Hematopoietic multipotent progenitor cell (in vitro differentiated cells): ENCODE results near the gene ARHGAP24. TPM values are rescaled to one million over a fixed set of nuclear protein-coding genes. Genes with fewer than 3 reads are reported as not detected.
"Not testable (repeated sequence)": the region's sequence is repeated elsewhere in the genome, so short reads cannot be mapped to it uniquely, and the experiment has no call there.

Source experiments
- DNase-seq, 3 donors: peaks; one replicate each; pipeline ENCODE4 v3.0.0-alpha.2; 2011 to 2015; ENCODE audit warnings: low read depth in 2 of 3, low spot score in 2 of 3
- total RNA-seq: library from RNA; depleted of rRNA; stranded (reverse); fragments of >200 nt; gene quantifications from one replicate; pipeline ENCODE4 v1.2.3, GENCODE V29; 2012

The ARHGAP24 gene
- total RNA-seq, 1 donor: 0.27 TPM

DNA sequence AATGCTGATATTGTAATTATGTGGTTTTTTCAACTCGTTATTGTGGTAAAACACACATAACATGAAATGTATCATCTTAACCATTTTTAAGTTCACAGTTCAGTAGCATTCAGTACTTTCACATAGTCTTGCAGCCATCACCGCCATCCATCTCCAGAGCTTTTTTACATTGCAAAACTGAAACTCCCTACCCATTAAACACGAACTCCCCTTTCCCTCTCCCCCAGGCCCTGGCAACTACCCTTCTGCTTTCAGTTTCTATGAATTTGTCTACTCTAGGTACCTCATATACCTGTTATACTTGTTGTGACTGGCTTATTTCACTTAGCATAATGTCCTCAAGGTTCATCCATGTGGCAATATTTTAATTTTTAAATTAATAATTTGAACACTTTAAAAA is 504.3 kb downstream of the ARHGAP24 start:
- no peak for DNase-seq

DNA sequence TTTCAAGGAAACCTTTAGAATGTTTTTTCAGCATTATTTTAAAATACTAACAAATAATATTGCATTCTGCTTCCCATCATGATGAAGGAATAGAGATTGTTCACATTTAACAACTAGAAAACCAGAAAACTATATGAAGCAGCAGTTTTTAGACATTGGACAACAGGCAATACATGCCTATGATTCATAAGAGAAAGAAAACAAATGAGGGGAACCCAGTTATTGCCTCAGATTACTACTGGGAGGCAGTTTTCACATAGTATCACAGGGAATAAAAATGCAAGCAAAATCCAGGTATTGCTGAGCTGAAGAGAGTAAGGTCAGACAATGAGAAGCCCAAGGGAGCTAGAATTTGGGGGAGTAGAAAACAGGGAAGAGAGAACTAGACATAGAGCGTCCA is 511.3 kb downstream of the ARHGAP24 start:
- no peak for DNase-seq

GRCh38 chr4:85993641-85994040 is 518.7 kb downstream of the ARHGAP24 start:
- no peak for DNase-seq

DNA sequence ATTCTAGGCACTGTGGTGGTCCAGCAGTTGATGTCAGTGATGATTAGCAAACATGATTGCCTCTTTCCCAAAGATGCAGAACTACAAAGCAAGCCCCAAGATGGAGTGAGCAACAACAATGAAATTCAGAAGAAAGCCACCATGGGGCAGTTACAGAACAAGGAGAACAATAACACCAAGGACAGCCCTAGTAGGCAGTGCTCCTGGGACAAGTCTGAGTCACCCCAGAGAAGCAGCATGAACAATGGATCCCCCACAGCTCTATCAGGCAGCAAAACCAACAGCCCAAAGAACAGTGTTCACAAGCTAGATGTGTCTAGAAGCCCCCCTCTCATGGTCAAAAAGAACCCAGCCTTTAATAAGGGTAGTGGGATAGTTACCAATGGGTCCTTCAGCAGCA is 519.6 kb downstream of the ARHGAP24 start:
- no peak for DNase-seq

- no peak for DNase-seq
Measured at GRCh38 chr4:85995361-85995760, 520.4 kb downstream of the ARHGAP24 start.

- DNase-seq: no peak
Measured at GRCh38 chr4:86001591-86001990, 526.6 kb downstream of the ARHGAP24 start.

- DNase-seq: no peak
Measured at GRCh38 chr4:86004030-86004429, 529.1 kb downstream of the ARHGAP24 start.

GRCh38 chr4:86006057-86006456 is 531.1 kb downstream of the ARHGAP24 start:
- no peak for DNase-seq

DNA sequence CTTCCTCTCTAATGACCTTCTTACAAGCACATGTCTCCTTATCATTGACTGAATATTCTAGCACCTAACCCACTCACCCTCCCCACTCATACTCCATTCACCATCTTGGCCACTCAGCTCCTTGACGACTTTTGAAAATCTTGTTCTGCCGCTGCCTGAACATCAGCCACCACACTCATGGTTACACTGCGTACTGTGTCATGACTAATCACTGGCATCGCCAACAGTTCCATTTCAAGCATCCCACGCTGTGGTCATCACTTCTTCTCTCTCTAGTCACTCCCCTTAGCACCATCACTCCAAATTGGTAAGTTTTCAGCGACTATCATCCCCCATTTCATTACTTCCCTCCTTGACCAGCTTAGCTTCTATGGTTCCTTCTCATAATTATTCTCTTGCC is 532.1 kb downstream of the ARHGAP24 start:
- DNase-seq: no peak

- DNase-seq: no peak
Measured at GRCh38 chr4:86011117-86011516, 536.2 kb downstream of the ARHGAP24 start.

DNA sequence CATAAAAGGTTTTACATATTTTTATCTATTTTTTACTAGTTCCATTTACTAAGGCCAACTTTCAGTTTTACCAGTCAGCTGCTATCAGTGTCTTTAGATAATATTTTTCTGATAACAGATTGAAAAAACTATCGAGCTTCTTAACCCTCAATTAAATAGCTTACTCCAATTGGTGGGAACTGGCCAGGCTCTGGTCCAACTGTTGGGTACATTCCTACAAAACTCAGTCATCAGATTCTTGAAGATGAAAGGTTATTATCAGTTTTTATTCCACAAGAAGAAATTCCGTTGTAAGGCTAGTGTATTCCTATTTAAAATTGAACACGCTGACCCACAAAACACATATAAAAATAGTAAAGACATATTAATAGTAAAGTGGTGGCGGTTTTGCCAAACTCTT is 538.7 kb downstream of the ARHGAP24 start:
- no peak for DNase-seq

- DNase-seq: no peak
Measured at GRCh38 chr4:86014599-86014998, 539.6 kb downstream of the ARHGAP24 start.

GRCh38 chr4:86015412-86016350 is 540.7 kb downstream of the ARHGAP24 start:
- DNase-seq: no peak

GRCh38 chr4:86019362-86019761 is 544.4 kb downstream of the ARHGAP24 start:
- DNase-seq: no peak

DNA sequence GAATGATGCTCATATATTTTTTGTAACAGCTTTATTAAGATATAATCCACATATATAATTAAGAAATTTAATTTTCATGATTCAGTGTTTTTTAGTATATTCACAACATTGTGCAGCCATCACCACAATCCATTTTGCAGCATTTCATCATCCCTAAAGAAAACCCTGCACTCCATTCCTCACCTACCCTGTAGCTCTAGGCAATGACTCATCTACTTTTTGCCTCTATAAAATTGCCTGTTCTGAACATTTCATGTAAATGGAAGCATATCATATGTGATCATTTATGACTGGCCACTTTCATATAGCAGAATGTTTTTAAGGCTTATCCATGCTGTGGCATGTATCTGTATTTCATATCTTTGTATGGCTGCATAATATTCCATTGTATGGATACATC is 545.0 kb downstream of the ARHGAP24 start:
- no peak for DNase-seq

DNA sequence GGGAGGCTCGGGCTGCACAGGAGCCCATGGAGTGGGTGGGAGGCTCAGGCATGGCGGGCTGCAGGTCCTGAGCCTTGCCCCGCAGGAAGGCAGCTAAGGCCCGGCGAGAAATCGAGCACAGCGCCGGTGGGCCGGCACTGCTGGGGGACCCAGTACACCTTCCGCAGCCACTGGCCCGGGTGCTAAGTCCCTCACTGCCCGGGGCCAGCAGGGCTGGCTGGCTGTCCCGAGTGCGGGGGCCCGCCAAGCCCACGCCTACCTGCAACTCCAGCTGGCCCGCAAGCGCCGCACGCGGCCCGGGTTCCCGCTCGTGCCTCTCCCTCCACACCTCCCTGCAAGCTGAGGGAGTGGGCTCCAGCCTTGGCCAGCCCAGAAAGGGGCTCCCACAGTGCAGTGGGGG is 546.7 kb downstream of the ARHGAP24 start:
- not testable (repeated sequence) for DNase-seq

DNA sequence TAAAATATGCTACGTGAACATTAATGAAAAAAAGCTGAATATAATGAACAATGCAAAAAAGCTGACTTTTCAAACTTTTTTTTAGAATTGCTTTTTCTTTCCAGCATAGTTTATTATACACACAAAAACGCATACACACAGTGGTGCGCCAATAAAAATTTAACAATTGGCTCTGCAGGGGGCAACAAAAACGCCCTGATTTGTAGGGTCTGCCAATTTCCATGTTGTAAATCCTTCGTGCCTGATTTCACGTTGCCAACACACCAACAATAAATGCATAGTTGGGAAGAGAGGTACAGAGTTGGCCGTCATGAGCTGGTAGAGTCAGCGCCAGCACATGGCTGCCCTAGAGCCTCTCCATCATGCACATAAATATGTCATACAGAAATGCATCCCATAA is 551.8 kb downstream of the ARHGAP24 start:
- no peak for DNase-seq

DNA sequence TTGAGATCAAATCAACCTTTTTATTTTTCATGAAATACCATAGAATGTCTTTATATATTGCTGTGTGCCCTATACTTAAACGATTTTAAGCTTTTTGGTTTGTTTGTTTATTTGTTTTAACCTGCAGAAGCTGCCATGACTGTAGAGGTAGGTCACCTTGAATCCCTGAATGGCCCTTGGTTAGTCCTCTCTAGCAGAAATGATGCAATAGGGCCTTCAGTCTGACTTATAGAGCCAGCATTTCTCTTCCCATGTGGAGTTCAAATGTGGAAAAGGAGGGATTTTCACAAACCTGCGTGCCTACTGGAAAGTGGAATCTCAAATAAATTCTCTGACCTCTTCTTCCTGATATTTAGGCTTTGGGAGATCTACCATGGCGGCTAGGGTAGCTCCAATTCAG is 557.0 kb downstream of the ARHGAP24 start:
- DNase-seq: no peak

GRCh38 chr4:86032476-86033022 is 557.6 kb downstream of the ARHGAP24 start:
- peak in 1 of 3 donors; percentile 10 for DNase-seq

DNA sequence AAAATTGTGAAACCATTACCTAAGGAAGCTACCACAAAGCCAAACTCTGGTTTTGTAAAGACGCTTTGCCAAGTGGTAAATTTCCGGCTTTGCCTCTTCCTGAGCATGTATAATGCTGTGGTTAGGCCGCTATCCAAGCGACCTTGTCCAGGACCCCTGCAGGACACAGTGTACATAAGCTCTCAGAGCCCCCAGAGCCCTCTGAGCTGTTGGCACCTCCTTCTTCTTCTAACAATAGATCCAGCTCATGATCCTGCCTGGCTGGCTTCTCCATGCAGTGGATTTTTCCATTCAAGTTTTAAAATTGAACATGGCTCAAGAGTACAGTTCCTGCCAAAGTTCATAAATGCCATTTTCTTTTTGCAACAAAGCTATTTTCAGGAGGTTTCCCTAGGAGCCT is 558.2 kb downstream of the ARHGAP24 start:
- peak in 1 of 3 donors; percentile 43 for DNase-seq

DNA sequence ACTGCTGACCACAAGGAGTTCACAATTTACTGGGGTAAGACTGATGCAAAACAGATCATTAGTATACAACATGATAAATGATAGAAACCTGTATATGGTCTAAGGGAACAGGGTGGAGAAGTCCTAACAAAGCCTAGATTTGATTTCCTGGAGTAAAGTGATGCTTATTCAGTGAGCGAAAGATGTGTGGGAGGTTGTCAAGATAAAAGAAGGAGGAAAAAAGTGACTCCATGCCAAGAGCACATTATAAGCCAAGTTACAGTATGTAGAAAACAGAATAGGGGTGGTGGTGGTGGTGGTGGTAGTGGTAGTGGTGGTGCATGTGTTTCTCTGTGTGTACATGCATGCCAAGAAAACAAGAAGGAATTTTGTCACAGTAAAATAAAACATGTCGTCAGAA is 559.7 kb downstream of the ARHGAP24 start:
- DNase-seq: no peak

DNA sequence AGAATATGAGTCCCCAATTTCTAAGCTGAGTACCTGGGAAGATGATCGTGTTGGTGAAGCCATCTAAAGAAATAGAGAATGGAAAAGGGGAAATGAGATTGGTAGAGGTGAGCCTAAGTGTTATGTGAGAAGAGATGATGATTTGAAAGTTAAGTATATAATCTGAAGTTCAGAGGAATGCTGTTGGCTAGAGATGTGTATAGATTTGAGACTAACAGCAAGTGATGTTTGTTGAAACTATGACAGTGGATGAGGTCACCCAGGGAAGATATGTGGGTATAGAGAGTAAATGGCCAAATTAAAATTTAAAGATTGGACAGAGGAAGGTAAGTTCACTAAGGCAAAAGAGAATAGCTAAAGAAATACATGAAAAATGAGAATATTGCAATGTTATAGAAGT is 560.7 kb downstream of the ARHGAP24 start:
- DNase-seq: no peak
